H1 (cell line): ENCODE data around the gene CRAT.

Source experiments
- CEBPB ChIP-seq: IDR thresholded peaks from 2 replicates; pipeline ENCODE4 v1.6.1; 2012; ENCODE audit warnings: low read depth, low read length
- EP300 ChIP-seq, 2 experiments: IDR thresholded peaks; 1 replicate in 1 of 2; 2 replicates in 1 of 2; pipeline ENCODE4 v1.6.1; 2011 to 2012; ENCODE audit warnings: low read depth in 2 of 2, low read length in 2 of 2, mild to moderate bottlenecking in 2 of 2, borderline replicate concordance in 1 of 2, inconsistent platforms in 1 of 2, moderate library complexity in 1 of 2
- MAFK ChIP-seq: IDR thresholded peaks from 2 replicates; pipeline ENCODE4 v1.6.1; 2012; ENCODE audit warnings: low read depth, mild to moderate bottlenecking, improper control_type of control experiment, low read length
- MAX ChIP-seq: IDR thresholded peaks from 2 replicates; pipeline ENCODE4 v1.6.1; 2012; ENCODE audit warnings: inconsistent platforms
- POLR2AphosphoS5 ChIP-seq: IDR thresholded peaks from 2 replicates; pipeline ENCODE4 v1.6.1; 2011; ENCODE audit warnings: low read depth, low read length
- RAD21 ChIP-seq, 2 experiments: IDR thresholded peaks in 1 of 2; conservative IDR thresholded peaks in 1 of 2; 2 replicates each; pipeline ENCODE4 v1.6.1; 2011; ENCODE audit warnings: low read depth in 2 of 2, low read length in 2 of 2, improper control_type of control experiment in 1 of 2, inconsistent platforms in 1 of 2, mild to moderate bottlenecking in 1 of 2, moderate library complexity in 1 of 2
- SIX5 ChIP-seq: IDR thresholded peaks from 2 replicates; pipeline ENCODE4 v1.6.1; 2011; ENCODE audit warnings: mild to moderate bottlenecking, low read depth, low read length
- TAF1 ChIP-seq: IDR thresholded peaks from 2 replicates; pipeline ENCODE4 v1.6.1; 2011; ENCODE audit warnings: mild to moderate bottlenecking, low read depth, low read length
- TF ChIP-seq, protein P1 (sequence below), 3 experiments: IDR thresholded peaks; 1 replicate in 2 of 3; 2 replicates in 1 of 3; pipeline versions ENCODE4 v1.5.1 to v1.6.1; 2011; ENCODE audit warnings: low read length in 3 of 3, mild to moderate bottlenecking in 3 of 3, inconsistent platforms in 2 of 3, low read depth in 1 of 3, moderate library complexity in 1 of 3; ENCODE audit not compliant: insufficient read depth in 1 of 3; ENCODE audit errors: control extremely low read depth in 1 of 3

GRCh38 chr9:129074106-129074505 is 36.5 kb downstream of the CRAT start:
- TF ChIP-seq, protein P1, sequence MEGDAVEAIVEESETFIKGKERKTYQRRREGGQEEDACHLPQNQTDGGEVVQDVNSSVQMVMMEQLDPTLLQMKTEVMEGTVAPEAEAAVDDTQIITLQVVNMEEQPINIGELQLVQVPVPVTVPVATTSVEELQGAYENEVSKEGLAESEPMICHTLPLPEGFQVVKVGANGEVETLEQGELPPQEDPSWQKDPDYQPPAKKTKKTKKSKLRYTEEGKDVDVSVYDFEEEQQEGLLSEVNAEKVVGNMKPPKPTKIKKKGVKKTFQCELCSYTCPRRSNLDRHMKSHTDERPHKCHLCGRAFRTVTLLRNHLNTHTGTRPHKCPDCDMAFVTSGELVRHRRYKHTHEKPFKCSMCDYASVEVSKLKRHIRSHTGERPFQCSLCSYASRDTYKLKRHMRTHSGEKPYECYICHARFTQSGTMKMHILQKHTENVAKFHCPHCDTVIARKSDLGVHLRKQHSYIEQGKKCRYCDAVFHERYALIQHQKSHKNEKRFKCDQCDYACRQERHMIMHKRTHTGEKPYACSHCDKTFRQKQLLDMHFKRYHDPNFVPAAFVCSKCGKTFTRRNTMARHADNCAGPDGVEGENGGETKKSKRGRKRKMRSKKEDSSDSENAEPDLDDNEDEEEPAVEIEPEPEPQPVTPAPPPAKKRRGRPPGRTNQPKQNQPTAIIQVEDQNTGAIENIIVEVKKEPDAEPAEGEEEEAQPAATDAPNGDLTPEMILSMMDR (IDR thresholded peaks at IDR 0.05; ENCODE audit: control extremely low read depth in 1 of 3, insufficient read depth in 1 of 3, low read depth in 1 of 3, low read length in 3 of 3), result no peak
- TF ChIP-seq TAF1 (no peak), EP300 (IDR thresholded peaks at IDR 0.05; ENCODE audit: borderline replicate concordance in 1 of 2, low read depth in 2 of 2, low read length in 2 of 2) (no peak), RAD21 (IDR thresholded peaks at IDR 0.05 in 1 of 2, conservative IDR thresholded peaks at IDR 0.05 in 1 of 2; ENCODE audit: low read depth in 2 of 2, low read length in 2 of 2) (no peak), MAFK (no peak), CEBPB (no peak), POLR2AphosphoS5 (no peak), SIX5 (no peak), MAX (no peak)
